Measurements from ENCODE around the gene ACKR1. TPM values are rescaled to one million over a fixed set of nuclear protein-coding genes. Genes with fewer than 3 reads are reported as not detected.

ACKR1 gene, protein sequence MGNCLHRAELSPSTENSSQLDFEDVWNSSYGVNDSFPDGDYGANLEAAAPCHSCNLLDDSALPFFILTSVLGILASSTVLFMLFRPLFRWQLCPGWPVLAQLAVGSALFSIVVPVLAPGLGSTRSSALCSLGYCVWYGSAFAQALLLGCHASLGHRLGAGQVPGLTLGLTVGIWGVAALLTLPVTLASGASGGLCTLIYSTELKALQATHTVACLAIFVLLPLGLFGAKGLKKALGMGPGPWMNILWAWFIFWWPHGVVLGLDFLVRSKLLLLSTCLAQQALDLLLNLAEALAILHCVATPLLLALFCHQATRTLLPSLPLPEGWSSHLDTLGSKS
- total RNA-seq: 10 to 100 TPM in 5 of 9 donors, 1 to 10 TPM in 3, under 1 TPM in 1; 0.11 to 19.9 (median 11.3) TPM
- 10 to 100 TPM in 2 of 3 donors, 1 to 10 TPM in 1; 6.8 to 75.0 (median 11.1) TPM for polyA plus RNA-seq
- long read RNA-seq, donor 1, partial matches to known transcripts: 0 of 1 reads
- long read RNA-seq, donor 1, other reads (novel, unspliced or antisense): 0 of 1 reads
- long read RNA-seq, donor 2: 0 reads
- long read RNA-seq, donor 3: 0 reads
- long read RNA-seq, donor 4, partial matches to known transcripts: 0 of 3 reads
- long read RNA-seq, donor 4, other reads (novel, unspliced or antisense): 0 of 3 reads
- long read RNA-seq, donor 5, transcript ACKR1-202 (2 exons, 2,008 nt): major isoform, 17 of 18 reads
- long read RNA-seq, donor 5, partial matches to known transcripts: 0 of 18 reads
- long read RNA-seq, donor 5, other reads (novel, unspliced or antisense): 0 of 18 reads
- long read RNA-seq, donor 6, transcript ACKR1-202 (2 exons, 2,008 nt): major isoform, 5 of 5 reads
- long read RNA-seq, donor 6, partial matches to known transcripts: 0 of 5 reads
- long read RNA-seq, donor 6, other reads (novel, unspliced or antisense): 0 of 5 reads
- long read RNA-seq, donor 7: 0 reads
- long read RNA-seq, donor 8: 0 reads
- long read RNA-seq, donor 9, partial matches to known transcripts: 0 of 1 reads
- long read RNA-seq, donor 9, other reads (novel, unspliced or antisense): 0 of 1 reads
- long read RNA-seq, donor 10: 0 reads

GRCh38 chr1:159204161-159205141 is at the start of gene ACKR1:
ACKR1 (plus strand) TSS chr1:159204875; CDS start chr1:159204960, 85 bp downstream.
- WGBS, 4 donors: 38 to 49% (median 48%) methylated on average over 11 to 13 of the region's 13 CpGs
- no peak for TF ChIP-seq CTCF (IDR thresholded peaks at IDR 0.05)
- H3K4me3 ChIP-seq: no peak within 1 kb of the TSS
- no peak within 1 kb of the TSS for H3K27ac ChIP-seq
- intact Hi-C loops (cut with DNase I): loop anchor here in 1 of 2 donors (5.0 kb wide), 1 partner anchor 42 kb away; no protein-coding TSS in a partner anchor
- peaks cover 13% of the 10 kb centered on the region for H3K27me3 ChIP-seq
- H3K9me3 ChIP-seq (replicated peaks in 1 of 3): no peaks in the 10 kb centered on the region
- H3K36me3 ChIP-seq (replicated peaks in 1 of 2): no peaks in the 10 kb centered on the region
- H3K4me1 ChIP-seq (replicated peaks in 1 of 2): no peaks in the 10 kb centered on the region
- DNase-seq: no peak

DNA sequence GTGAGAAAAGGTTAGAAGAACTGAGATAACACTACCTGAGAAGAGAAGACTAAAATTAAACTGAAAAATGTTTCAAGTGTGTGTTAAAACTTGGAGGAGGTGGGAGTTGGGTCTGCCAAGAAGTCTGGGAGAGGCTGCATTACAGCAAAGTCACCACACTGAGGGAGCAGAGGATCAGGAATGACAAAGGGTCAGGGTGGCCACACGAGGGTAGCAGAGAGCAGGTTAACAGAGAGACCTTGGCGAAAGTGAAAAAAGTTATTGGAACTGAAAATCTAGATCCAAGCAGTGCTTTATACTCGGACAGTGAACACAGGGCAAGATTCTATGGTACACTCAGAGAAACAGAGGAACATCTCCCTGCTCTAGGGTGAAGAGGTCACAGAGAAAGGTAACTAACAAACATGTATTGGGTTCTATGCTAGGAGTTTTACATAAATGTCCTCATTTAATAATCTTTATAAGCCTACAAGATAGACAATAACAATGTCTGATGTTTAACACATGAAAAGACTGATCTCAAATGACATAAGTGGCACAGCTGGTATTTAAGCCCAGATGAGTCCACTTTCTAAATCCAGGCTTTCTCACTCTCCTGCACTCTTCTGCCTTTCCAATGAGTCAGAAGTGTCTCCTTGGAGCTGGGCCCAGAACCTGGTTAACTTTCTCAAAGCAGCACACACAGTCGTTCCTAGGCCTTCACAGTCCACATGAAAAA is 43.5 kb upstream of the ACKR1 start:
- H3K9me3 ChIP-seq (replicated peaks in 1 of 3): no peaks in the 10 kb centered on the region
- intact Hi-C loops (cut with DNase I): loop anchor here (5.0 kb wide), 2 partner anchors 36 to 41 kb away; partner anchors contain the start of gene ACKR1 (in 1 of the 2)
- no peaks in the 10 kb centered on the region for H3K36me3 ChIP-seq (replicated peaks in 1 of 2)
- peaks cover 0 to 7% of the 10 kb centered on the region in 2 donors for H3K4me1 ChIP-seq (replicated peaks in 1 of 2)
- TF ChIP-seq CTCF (IDR thresholded peaks at IDR 0.05) (peak; percentile 78 to 100 (median 99)), POLR2A (IDR thresholded peaks at IDR 0.05) (no peak)
- 2 to 4% (median 4%) methylated on average over 4 of the region's 4 CpGs for WGBS, 4 donors
- no peak overlapping the region for H3K4me3 ChIP-seq
- peak; percentile 80 to 91 (median 86) for DNase-seq
- peaks cover 18% of the 10 kb centered on the region for H3K27me3 ChIP-seq
- peak overlapping the region in 4 of 5 donors; percentile 64 to 77 (median 69) for H3K27ac ChIP-seq

DNA sequence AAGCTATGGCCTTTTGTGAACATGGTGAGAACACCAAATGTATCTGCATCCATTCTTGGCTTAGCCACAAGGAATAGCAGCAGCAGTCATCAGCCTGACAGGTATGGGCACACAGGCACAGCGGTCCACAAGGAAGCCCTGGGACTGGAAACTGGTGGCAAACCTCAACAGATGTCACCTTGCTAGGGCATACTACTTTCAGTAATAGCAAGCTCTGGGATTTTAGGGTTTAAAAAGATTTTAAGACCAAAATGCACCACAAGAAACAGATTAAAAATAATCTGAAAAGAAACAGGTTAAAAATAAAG is 43.0 kb upstream of the ACKR1 start:
- Histone ChIP-seq H3K4me1 (replicated peaks in 1 of 2) (peaks cover 0 to 7% of the 10 kb centered on the region in 2 donors), H3K4me3 (no peak overlapping the region), H3K36me3 (replicated peaks in 1 of 2) (no peaks in the 10 kb centered on the region), H3K27me3 (peaks cover 18% of the 10 kb centered on the region), H3K9me3 (replicated peaks in 1 of 3) (no peaks in the 10 kb centered on the region), H3K27ac (peak overlapping the region in 4 of 5 donors; percentile 64 to 77 (median 69))
- no peak for DNase-seq
- TF ChIP-seq CTCF (IDR thresholded peaks at IDR 0.05) (no peak), POLR2A (IDR thresholded peaks at IDR 0.05) (no peak)
- intact Hi-C loops (cut with DNase I): loop anchor here (5.0 kb wide), 2 partner anchors 36 to 41 kb away; partner anchors contain the start of gene ACKR1 (in 1 of the 2)
- 91 to 100% (median 95%) methylated on average over 1 of the region's 1 CpG for WGBS, 4 donors

All from adrenal gland (tissue), 19 donors.